WTC11 (cell line): ENCODE data around the gene SOSTDC1. TPM values are rescaled to one million over a fixed set of nuclear protein-coding genes. Genes with fewer than 3 reads are reported as not detected.

Experiments
- ATAC-seq: fragments of 200-7000 bp; cut with Tn5 transposase; 2 replicates; pipeline ENCODE4 v1.10.0; 2021; ENCODE audit warnings: mild to moderate bottlenecking, moderate library complexity
- CTCF ChIA-PET: fragments of 300-600 bp; sonication (Branson Sonifier 250); formaldehyde crosslinking; loops from one replicate; lab custom pipeline; 2021; ENCODE audit warnings: antibody characterized with exemption; lab: Charles Lee
- POLR2A ChIA-PET: fragments of 350-600 bp; sonication (Branson Sonifier 250); formaldehyde crosslinking; loops from one replicate; lab custom pipeline; 2021; ENCODE audit warnings: antibody characterized with exemption; lab: Charles Lee
- DNase-seq: peaks from one replicate; pipeline ENCODE4 v3.0.0; 2021; ENCODE audit warnings: low spot score
- H3K27ac Mint-ChIP-seq: 2 replicates; pipeline ENCODE4 v1.8.0; 2021; ENCODE audit warnings: mixed read lengths
- H3K27me3 Mint-ChIP-seq: 2 replicates; pipeline ENCODE4 v1.8.0; 2021; ENCODE audit warnings: low read depth, mild to moderate bottlenecking, moderate library complexity, mixed read lengths
- H3K36me3 Mint-ChIP-seq: 2 replicates; pipeline ENCODE4 v1.8.0; 2021; ENCODE audit warnings: mixed read lengths
- H3K4me1 Mint-ChIP-seq: 2 replicates; pipeline ENCODE4 v1.8.0; 2022; ENCODE audit warnings: mixed read lengths
- H3K4me3 Mint-ChIP-seq: 2 replicates; pipeline ENCODE4 v1.8.0; 2021; ENCODE audit warnings: mild to moderate bottlenecking, moderate library complexity, mixed read lengths
- H3K9me3 Mint-ChIP-seq: 2 replicates; pipeline ENCODE4 v1.8.0; 2021; ENCODE audit warnings: mixed read lengths
- ATF1 ChIP-seq: sonication (generic); formaldehyde crosslinking; IDR thresholded peaks from 2 replicates; pipeline ENCODE4 v1.8.1; 2023; ENCODE audit warnings: mild to moderate bottlenecking, moderate library complexity, missing genetic modification reagents
- CBFB ChIP-seq: sonication (generic); formaldehyde crosslinking; IDR thresholded peaks from 2 replicates; pipeline ENCODE4 v1.8.1; 2022; ENCODE audit warnings: mild to moderate bottlenecking, low read depth, missing genetic modification reagents
- ERG ChIP-seq: fragments of 250-450 bp; sonication (Bioruptor Pico); IDR thresholded peaks from 2 replicates; pipeline ENCODE4 v1.8.0; 2021; ENCODE audit warnings: mild to moderate bottlenecking
- FOXP1 ChIP-seq: sonication (generic); formaldehyde crosslinking; IDR thresholded peaks from 2 replicates; pipeline ENCODE4 v1.8.0; 2022; ENCODE audit warnings: missing genetic modification reagents, mild to moderate bottlenecking, moderate library complexity, borderline replicate concordance
- HMGA2 ChIP-seq: fragments of 250-450 bp; sonication (Bioruptor Pico); IDR thresholded peaks from 2 replicates; pipeline ENCODE4 v1.4.0; 2021; ENCODE audit warnings: mild to moderate bottlenecking, moderate library complexity
- HMGXB4 ChIP-seq: sonication (generic); formaldehyde crosslinking; IDR thresholded peaks from 2 replicates; pipeline ENCODE4 v1.8.1; 2023; ENCODE audit warnings: mild to moderate bottlenecking, moderate library complexity, missing genetic modification reagents
- IRF1 ChIP-seq: sonication (generic); formaldehyde crosslinking; IDR thresholded peaks from 2 replicates; pipeline ENCODE4 v1.8.0; 2023; ENCODE audit warnings: missing genetic modification reagents
- IRF2 ChIP-seq: sonication (generic); formaldehyde crosslinking; IDR thresholded peaks from 2 replicates; pipeline ENCODE4 v1.8.0; 2022; ENCODE audit warnings: low read depth, missing genetic modification reagents, borderline replicate concordance
- PRDM15 ChIP-seq: sonication (generic); formaldehyde crosslinking; IDR thresholded peaks from 2 replicates; pipeline ENCODE4 v1.8.0; 2022; ENCODE audit warnings: missing genetic modification reagents
- TCF7 ChIP-seq: sonication (generic); formaldehyde crosslinking; IDR thresholded peaks from 2 replicates; pipeline ENCODE4 v1.8.0; 2022; ENCODE audit warnings: mild to moderate bottlenecking, low read depth, missing genetic modification reagents, moderate library complexity
- TEAD4 ChIP-seq: sonication (generic); formaldehyde crosslinking; IDR thresholded peaks from 2 replicates; pipeline ENCODE4 v1.8.0; 2022; ENCODE audit warnings: mild to moderate bottlenecking, missing genetic modification reagents
- ZNF138 ChIP-seq: sonication (generic); formaldehyde crosslinking; conservative IDR thresholded peaks from 2 replicates; pipeline ENCODE4 v1.8.1; 2022; ENCODE audit warnings: mild to moderate bottlenecking, moderate library complexity, missing genetic modification reagents
- ZNF425 ChIP-seq: fragments of 250-450 bp; sonication (Bioruptor Pico); conservative IDR thresholded peaks from 2 replicates; pipeline ENCODE4 v1.9.0; 2021; ENCODE audit warnings: mild to moderate bottlenecking
- ZNF532 ChIP-seq: fragments of 250-450 bp; sonication (Bioruptor Pico); IDR thresholded peaks from 2 replicates; pipeline ENCODE4 v1.9.0; 2021; ENCODE audit warnings: mild to moderate bottlenecking, borderline replicate concordance
- total RNA-seq: library from RNA; stranded (reverse); gene quantifications from 3 replicates; pipeline ENCODE4 v1.2.3, GENCODE V29; 2021

Gene SOSTDC1
- total RNA-seq, 1 experiment from 2014 or later = 0.15 TPM

- TF ChIP-seq PRDM15 (CRISPR knock-in tag) (no peak), ERG (CRISPR knock-in tag) (no peak), CBFB (CRISPR knock-in tag) (no peak), IRF2 (CRISPR knock-in tag) (no peak)
Measured at GRCh38 chr7:16492513-16493062, 27.1 kb upstream of the SOSTDC1 start (continued).

- Mint-ChIP-seq H3K27ac (no peak overlapping the region), H3K9me3 (no peaks in the 10 kb centered on the region), H3K4me3 (no peak overlapping the region), H3K27me3 (no peaks in the 10 kb centered on the region), H3K4me1 (no peaks in the 10 kb centered on the region), H3K36me3 (no peaks in the 10 kb centered on the region)
- ChIA-PET CTCF (no interaction called here), POLR2A (no interaction called here)
- ATAC-seq (no peak), DNase-seq (no peak)
- TF ChIP-seq ZNF532 (CRISPR knock-in tag) = no peak
- no peak for TF ChIP-seq ZNF138 (CRISPR knock-in tag)
- no peak for TF ChIP-seq ERG (CRISPR knock-in tag)
- TF ChIP-seq FOXP1 = no peak
- TF ChIP-seq IRF1 (CRISPR knock-in tag) = no peak
- TF ChIP-seq ATF1 (CRISPR knock-in tag) = no peak
- no peak for TF ChIP-seq ZNF425
- no peak for TF ChIP-seq HMGA2 (CRISPR knock-in tag)
- TF ChIP-seq TCF7 (CRISPR knock-in tag) = no peak
- TF ChIP-seq TEAD4 = no peak
- TF ChIP-seq HMGXB4 (CRISPR knock-in tag) = no peak
Measured at GRCh38 chr7:16491148-16491547, 25.6 kb upstream of the SOSTDC1 start.
